ENCODE results near the gene LRRC8C.

LRRC8C gene

GRCh38 chr1:89649783-89650182 is 16.9 kb downstream of the LRRC8C start:
- TF ChIP-seq ZFX (IDR thresholded peaks at IDR 0.05; ENCODE audit: borderline replicate concordance) (no peak), CTCF (IDR thresholded peaks at IDR 0.05) (no peak)
- H3K27ac ChIP-seq, result no peak overlapping the region

GRCh38 chr1:89652373-89652772 is 19.5 kb downstream of the LRRC8C start:
- TF ChIP-seq ZFX (IDR thresholded peaks at IDR 0.05; ENCODE audit: borderline replicate concordance) (no peak), CTCF (IDR thresholded peaks at IDR 0.05) (no peak)
- no peak overlapping the region for H3K27ac ChIP-seq

GRCh38 chr1:89657886-89658285 is 25.0 kb downstream of the LRRC8C start:
- TF ChIP-seq ZFX (IDR thresholded peaks at IDR 0.05; ENCODE audit: borderline replicate concordance) (no peak), CTCF (IDR thresholded peaks at IDR 0.05) (no peak)
- no peak overlapping the region for H3K27ac ChIP-seq

GRCh38 chr1:89659322-89660081 is 26.6 kb downstream of the LRRC8C start:
- no peak for TF ChIP-seq CTCF (IDR thresholded peaks at IDR 0.05)
- TF ChIP-seq ZFX (IDR thresholded peaks at IDR 0.05; ENCODE audit: borderline replicate concordance), result no peak

GRCh38 chr1:89660224-89661061 is 27.5 kb downstream of the LRRC8C start:
- no peak overlapping the region for H3K27ac ChIP-seq

More at GRCh38 chr1:89659322-89660081, 26.6 kb downstream of the LRRC8C start:
- H3K27ac ChIP-seq, result no peak overlapping the region

GRCh38 chr1:89665941-89666340 is 33.0 kb downstream of the LRRC8C start:
- TF ChIP-seq CTCF (IDR thresholded peaks at IDR 0.05) (no peak), ZFX (IDR thresholded peaks at IDR 0.05; ENCODE audit: borderline replicate concordance) (no peak)

More at GRCh38 chr1:89660224-89661061, 27.5 kb downstream of the LRRC8C start:
- TF ChIP-seq CTCF (IDR thresholded peaks at IDR 0.05), result no peak
- no peak for TF ChIP-seq ZFX (IDR thresholded peaks at IDR 0.05; ENCODE audit: borderline replicate concordance)

GRCh38 chr1:89666640-89667039 is 33.7 kb downstream of the LRRC8C start:
- no peak overlapping the region for H3K27ac ChIP-seq
- TF ChIP-seq CTCF (IDR thresholded peaks at IDR 0.05), result no peak
- no peak for TF ChIP-seq ZFX (IDR thresholded peaks at IDR 0.05; ENCODE audit: borderline replicate concordance)

More at GRCh38 chr1:89665941-89666340, 33.0 kb downstream of the LRRC8C start:
- H3K27ac ChIP-seq, result no peak overlapping the region
